H1 (cell line): ENCODE results near the gene ZDHHC17. TPM values are rescaled to one million over a fixed set of nuclear protein-coding genes. Genes with fewer than 3 reads are reported as not detected.
A peak's percentile ranks its signal among the peaks of the same experiment; 100 is the strongest.

ENCODE experiments used
- CTCF ChIA-PET: fragments of 300-600 bp; sonication (Branson Sonifier 250); formaldehyde crosslinking; loops from one replicate; lab custom pipeline; 2021; ENCODE audit not compliant: partially characterized antibody; lab: Charles Lee
- POLR2A ChIA-PET: fragments of 300-600 bp; sonication (Branson Sonifier 250); formaldehyde crosslinking; loops from one replicate; lab custom pipeline; 2021; ENCODE audit warnings: inconsistent platforms; ENCODE audit not compliant: partially characterized antibody; lab: Charles Lee
- DNase-seq, 2 experiments: peaks; one replicate each; pipeline versions ENCODE4 v3.0.0 to v3.0.0-alpha.2; 2010 to 2022; ENCODE audit warnings: low spot score in 2 of 2, low read depth in 1 of 2, mixed read lengths in 1 of 2
- FAIRE-seq: peaks from 2 replicates; lab custom pipeline; 2011; peaks lifted over from hg19 to GRCh38; lab: Jason Lieb, UNC
- H2AFZ ChIP-seq: 2 replicates; pipeline ENCODE4 v1.8.1; 2012; ENCODE audit warnings: low read length, inconsistent platforms
- H2AK5ac ChIP-seq: 2 replicates; pipeline ENCODE4 v1.6.1; 2013; ENCODE audit warnings: low read depth, low read length
- H2BK120ac ChIP-seq: replicated peaks from 2 replicates; pipeline ENCODE3; 2013; ENCODE audit warnings: low read depth, low read length, inconsistent platforms
- H2BK12ac ChIP-seq: 2 replicates; pipeline ENCODE4 v1.6.1; 2013; ENCODE audit warnings: low read depth, low read length
- H2BK15ac ChIP-seq: 2 replicates; pipeline ENCODE4 v1.6.1; 2013; ENCODE audit warnings: low read length
- H2BK20ac ChIP-seq: 2 replicates; pipeline ENCODE4 v1.6.1; 2013; ENCODE audit warnings: low read length
- H2BK5ac ChIP-seq: 2 replicates; pipeline ENCODE4 v1.6.1; 2013; ENCODE audit warnings: low read depth, low read length
- H3K14ac ChIP-seq: 2 replicates; pipeline ENCODE4 v1.6.1; 2013; ENCODE audit warnings: inconsistent platforms; ENCODE audit not compliant: insufficient read length
- H3K18ac ChIP-seq: 2 replicates; pipeline ENCODE4 v1.6.1; 2013; ENCODE audit warnings: low read length; ENCODE audit errors: extremely low read depth
- H3K23ac ChIP-seq: 2 replicates; pipeline ENCODE4 v1.6.1; 2013; ENCODE audit warnings: inconsistent platforms; ENCODE audit not compliant: insufficient read length
- H3K23me2 ChIP-seq: 2 replicates; pipeline ENCODE4 v1.6.1; 2013; ENCODE audit warnings: low read depth, low read length
- H3K27ac ChIP-seq: 2 replicates; pipeline ENCODE4 v1.6.1; 2011; ENCODE audit warnings: low read depth, low read length, inconsistent platforms
- H3K27me3 ChIP-seq, 4 experiments: replicated peaks in 1 of 4; 1 replicate in 1 of 4; 2 replicates in 3 of 4; pipeline versions ENCODE4 v1.6.1 to v1.8.1; 2011 to 2013; ENCODE audit warnings: low read length in 3 of 4, mild to moderate bottlenecking in 3 of 4, inconsistent platforms in 2 of 4, mixed read lengths in 2 of 4, moderate library complexity in 1 of 4; ENCODE audit not compliant: control insufficient read depth in 3 of 4, insufficient read depth in 3 of 4; ENCODE audit errors: extremely low read depth in 1 of 4
- H3K36me3 ChIP-seq, 4 experiments: 2 replicates each; pipeline versions ENCODE4 v1.6.1 to v1.8.1; 2011 to 2013; ENCODE audit warnings: mild to moderate bottlenecking in 4 of 4, low read length in 3 of 4, moderate library complexity in 2 of 4, control low read depth in 1 of 4, inconsistent platforms in 1 of 4; ENCODE audit not compliant: insufficient read depth in 4 of 4, control insufficient read depth in 2 of 4
- H3K4ac ChIP-seq: replicated peaks from 2 replicates; pipeline ENCODE3; 2013; ENCODE audit warnings: low read length, low read depth, mixed read lengths, inconsistent platforms; ENCODE audit not compliant: insufficient read length
- H3K4me1 ChIP-seq, 4 experiments: replicated peaks in 1 of 4; 1 replicate in 1 of 4; 2 replicates in 3 of 4; pipeline versions ENCODE4 v1.6.1 to v1.8.1; 2011 to 2013; ENCODE audit warnings: low read length in 3 of 4, inconsistent platforms in 2 of 4, mixed read lengths in 1 of 4; ENCODE audit not compliant: insufficient read depth in 4 of 4, control insufficient read depth in 3 of 4
- H3K4me2 ChIP-seq, 2 experiments: 2 replicates each; pipeline versions ENCODE4 v1.6.1 to v1.8.1; 2011 to 2013; ENCODE audit warnings: low read depth in 2 of 2, low read length in 2 of 2, control low read depth in 1 of 2, inconsistent platforms in 1 of 2, mild to moderate bottlenecking in 1 of 2; ENCODE audit not compliant: insufficient read depth in 1 of 2
- H3K4me3 ChIP-seq, 4 experiments: fragments of 200-600, 300-600 bp in 1 of 4; sonication (generic), shearing (Covaris generic), sonication (Bioruptor Twin) in 1 of 4; 2 replicates each; pipeline versions ENCODE4 v1.5.1 to v1.8.1; 2011 to 2016; ENCODE audit warnings: low read length in 4 of 4, low read depth in 3 of 4, control low read depth in 2 of 4, inconsistent platforms in 2 of 4, mild to moderate bottlenecking in 2 of 4, mixed read lengths in 1 of 4, moderate library complexity in 1 of 4; ENCODE audit not compliant: insufficient read depth in 2 of 4; ENCODE audit errors: extremely low read depth in 1 of 4
- H3K56ac ChIP-seq: replicated peaks from 2 replicates; pipeline ENCODE3; 2013; ENCODE audit warnings: low read depth, mild to moderate bottlenecking, mixed read lengths, low read length, inconsistent platforms; ENCODE audit not compliant: insufficient read length
- H3K79me1 ChIP-seq: 2 replicates; pipeline ENCODE4 v1.6.1; 2013; ENCODE audit warnings: low read depth, low read length, control low read depth
- H3K79me2 ChIP-seq, 2 experiments: 2 replicates each; pipeline versions ENCODE4 v1.6.1 to v1.8.1; 2012 to 2013; ENCODE audit warnings: low read length in 2 of 2, mild to moderate bottlenecking in 2 of 2, inconsistent platforms in 1 of 2; ENCODE audit not compliant: insufficient read depth in 2 of 2, control insufficient read depth in 1 of 2
- H3K9ac ChIP-seq, 4 experiments: replicated peaks in 1 of 4; 1 replicate in 1 of 4; 2 replicates in 3 of 4; pipeline versions ENCODE4 v1.6.1 to v1.8.1; 2011 to 2013; ENCODE audit warnings: low read depth in 3 of 4, low read length in 3 of 4, control low read depth in 2 of 4, mild to moderate bottlenecking in 2 of 4, moderate library complexity in 2 of 4, inconsistent platforms in 1 of 4; ENCODE audit errors: extremely low read depth in 1 of 4
- H3K9me3 ChIP-seq, 2 experiments: 2 replicates each; pipeline versions ENCODE4 v1.6.1 to v1.8.1; 2012 to 2013; ENCODE audit warnings: mild to moderate bottlenecking in 2 of 2, moderate library complexity in 2 of 2, control low read depth in 1 of 2, inconsistent platforms in 1 of 2, low read depth in 1 of 2, low read length in 1 of 2, mixed read lengths in 1 of 2; ENCODE audit not compliant: insufficient read depth in 2 of 2
- H4K20me1 ChIP-seq, 2 experiments: replicated peaks in 1 of 2; 2 replicates each; pipeline versions ENCODE3 to v1.8.1; 2011 to 2013; ENCODE audit warnings: inconsistent platforms in 2 of 2, low read length in 2 of 2, mild to moderate bottlenecking in 1 of 2; ENCODE audit not compliant: insufficient read depth in 2 of 2, control insufficient read depth in 1 of 2
- H4K5ac ChIP-seq: 2 replicates; pipeline ENCODE4 v1.6.1; 2013; ENCODE audit warnings: low read length, low read depth, mixed read lengths, inconsistent platforms; ENCODE audit not compliant: insufficient read length
- H4K8ac ChIP-seq: 2 replicates; pipeline ENCODE4 v1.8.0; 2013; ENCODE audit warnings: mild to moderate bottlenecking, moderate library complexity, low read length, inconsistent platforms; ENCODE audit not compliant: insufficient read depth; ENCODE audit errors: extremely low read depth
- H4K91ac ChIP-seq: replicated peaks from 2 replicates; pipeline ENCODE3; 2013; ENCODE audit warnings: low read length, mixed read lengths, inconsistent platforms; ENCODE audit not compliant: insufficient read length
- KDM1A ChIP-seq: fragments of 200-600, 300-600 bp; sonication (generic); IDR thresholded peaks from 2 replicates; pipeline ENCODE4 v1.7.1; 2016; ENCODE audit warnings: mild to moderate bottlenecking, low read length, borderline replicate concordance
- RFX5 ChIP-seq: IDR thresholded peaks from 2 replicates; pipeline ENCODE4 v1.6.1; 2011; ENCODE audit warnings: low read depth, low read length, improper control_type of control experiment, borderline replicate concordance
- WGBS, 2 experiments: shearing (Covaris generic) in 1 of 2; methylation state at CpG; one replicate each; pipeline versions ENCODE4 v1.1.6 to v1.1.7; 2013 to 2015; ENCODE audit warnings: low lambda C conversion rate in 2 of 2, mixed read lengths in 2 of 2, inconsistent platforms in 1 of 2, low coverage in 1 of 2, missing lambda C conversion rate in 1 of 2; ENCODE audit not compliant: insufficient replicate concordance in 2 of 2, insufficient coverage in 1 of 2, insufficient read length in 1 of 2; ENCODE audit errors: extremely low coverage in 1 of 2, missing lambda C conversion rate in 1 of 2; 5-methylcytosine and 5-hydroxymethylcytosine counted together
- polyA plus RNA-seq, 7 experiments: library from polyadenylated mRNA; depleted of rRNA in 3 of 7; stranded (reverse) in 5 of 7; unstranded in 2 of 7; fragments of >200 nt in 5 of 7; fragments of 200-250 nt in 2 of 7; gene quantifications; 1 replicate in 5 of 7; 2 replicates in 1 of 7; 4 replicates in 1 of 7; pipeline versions ENCODE4 v1.2.1 to v1.2.3, GENCODE V29; 2011 to 2013; ENCODE audit warnings: missing spikeins in 2 of 7, mixed read lengths in 2 of 7
- total RNA-seq: library from RNA; stranded (reverse); fragmentation: NEBNext Ultra II Directional; extraction: Animal tissue kit (Norgen Biotek cat#: 25700); gene quantifications from 2 replicates; pipeline ENCODE4 v1.2.1, GENCODE V29; 2021
- TF ChIP-seq, protein P1 (sequence below), 3 experiments: IDR thresholded peaks; 1 replicate in 2 of 3; 2 replicates in 1 of 3; pipeline versions ENCODE4 v1.5.1 to v1.6.1; 2011; ENCODE audit warnings: low read length in 3 of 3, mild to moderate bottlenecking in 3 of 3, inconsistent platforms in 2 of 3, low read depth in 1 of 3, moderate library complexity in 1 of 3; ENCODE audit not compliant: insufficient read depth in 1 of 3; ENCODE audit errors: control extremely low read depth in 1 of 3

ZDHHC17 gene
- total and polyA plus RNA-seq, 2 of the 8 experiments (the other 6 are each of a cell fraction or from before 2014, with no cell fraction given): 27.6 to 28.9 TPM

GRCh38 chr12:76738824-76739579 is 24.9 kb upstream of the ZDHHC17 start:
- FAIRE-seq: no peak
- TF ChIP-seq, protein P1, sequence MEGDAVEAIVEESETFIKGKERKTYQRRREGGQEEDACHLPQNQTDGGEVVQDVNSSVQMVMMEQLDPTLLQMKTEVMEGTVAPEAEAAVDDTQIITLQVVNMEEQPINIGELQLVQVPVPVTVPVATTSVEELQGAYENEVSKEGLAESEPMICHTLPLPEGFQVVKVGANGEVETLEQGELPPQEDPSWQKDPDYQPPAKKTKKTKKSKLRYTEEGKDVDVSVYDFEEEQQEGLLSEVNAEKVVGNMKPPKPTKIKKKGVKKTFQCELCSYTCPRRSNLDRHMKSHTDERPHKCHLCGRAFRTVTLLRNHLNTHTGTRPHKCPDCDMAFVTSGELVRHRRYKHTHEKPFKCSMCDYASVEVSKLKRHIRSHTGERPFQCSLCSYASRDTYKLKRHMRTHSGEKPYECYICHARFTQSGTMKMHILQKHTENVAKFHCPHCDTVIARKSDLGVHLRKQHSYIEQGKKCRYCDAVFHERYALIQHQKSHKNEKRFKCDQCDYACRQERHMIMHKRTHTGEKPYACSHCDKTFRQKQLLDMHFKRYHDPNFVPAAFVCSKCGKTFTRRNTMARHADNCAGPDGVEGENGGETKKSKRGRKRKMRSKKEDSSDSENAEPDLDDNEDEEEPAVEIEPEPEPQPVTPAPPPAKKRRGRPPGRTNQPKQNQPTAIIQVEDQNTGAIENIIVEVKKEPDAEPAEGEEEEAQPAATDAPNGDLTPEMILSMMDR (IDR thresholded peaks at IDR 0.05; ENCODE audit: control extremely low read depth in 1 of 3, insufficient read depth in 1 of 3, low read depth in 1 of 3, low read length in 3 of 3): peak in 1 of 3 experiments; percentile 18; a peak in 1 of 4 replicates
- TF ChIP-seq RFX5 (no peak), KDM1A (no peak)
- H3K9me3 ChIP-seq: peaks cover 7 to 9% of the 10 kb centered on the region in 2 experiments; a peak in 3 of 4 replicates
- no peak overlapping the region for H3K4ac ChIP-seq
- H3K23me2 ChIP-seq: no peaks in the 10 kb centered on the region
- no peaks in the 10 kb centered on the region; a peak in 2 of 8 replicates for H3K36me3 ChIP-seq
- no peak overlapping the region for H2BK12ac ChIP-seq
- WGBS, 2 experiments: 89% methylated on average over 10 of the region's 10 CpGs; no CpG with 5 or more reads in 1 of the 2 experiments
- H2BK20ac ChIP-seq: no peak overlapping the region
- no peaks in the 10 kb centered on the region for H3K4me1 ChIP-seq
- H2BK5ac ChIP-seq: no peak overlapping the region
- H4K8ac ChIP-seq: no peak overlapping the region
- H2AFZ ChIP-seq: peak overlapping the region; percentile 41
- H3K23ac ChIP-seq: no peak overlapping the region
- H3K79me2 ChIP-seq: no peaks in the 10 kb centered on the region
- no peak for DNase-seq
- no peak overlapping the region for H2AK5ac ChIP-seq
- H3K56ac ChIP-seq: no peak overlapping the region
- no peak overlapping the region for H3K18ac ChIP-seq
- H3K27ac ChIP-seq: no peak overlapping the region
- CTCF ChIA-PET: interaction anchor here (0.7 to 1.5 kb wide), 7 partner anchors 9 to 52 kb away, joined by 3 read pairs; partner anchors contain the start of gene ZDHHC17
- no peak overlapping the region for H3K9ac ChIP-seq
- H3K4me2 ChIP-seq: no peak overlapping the region
- H2BK15ac ChIP-seq: no peak overlapping the region
- no peaks in the 10 kb centered on the region for H4K20me1 ChIP-seq
- no peak overlapping the region for H4K91ac ChIP-seq
- no peak overlapping the region for H3K14ac ChIP-seq
- H3K79me1 ChIP-seq: no peaks in the 10 kb centered on the region
- H3K27me3 ChIP-seq: no peaks in the 10 kb centered on the region
- H3K4me3 ChIP-seq: no peak overlapping the region
- H4K5ac ChIP-seq: no peak overlapping the region
- POLR2A ChIA-PET: interaction anchor here (0.9 to 1.5 kb wide), 2 partner anchors 23 kb away, joined by 3 read pairs; no protein-coding TSS in a partner anchor
- no peak overlapping the region for H2BK120ac ChIP-seq
